Activated CD4-positive, alpha-beta T cell treated with anti-CD3 and anti-CD28 coated beads, Interleukin-2, amount 50 U/mL, for 16 hours (primary cell): ENCODE results near the gene BLOC1S3.
"Not testable (repeated sequence)": the region's sequence is repeated elsewhere in the genome, so short reads cannot be mapped to it uniquely, and the experiment has no call there.

Source experiments
- DNase-seq: peaks from one replicate; pipeline ENCODE4 v3.0.0-alpha.2; 2020

BLOC1S3 gene

GRCh38 chr19:45186509-45187334 lies 8.1 kb downstream of the BLOC1S3 start:
- DNase-seq: no peak

GRCh38 chr19:45187421-45188100 lies 9.0 kb downstream of the BLOC1S3 start:
- peak; percentile 56 for DNase-seq

GRCh38 chr19:45189971-45190370 lies 11.4 kb downstream of the BLOC1S3 start:
- DNase-seq: no peak

GRCh38 chr19:45191375-45191774 lies 12.8 kb downstream of the BLOC1S3 start:
- no peak for DNase-seq

- DNase-seq: no peak
These were observed 17.2 kb downstream of the BLOC1S3 start for GRCh38 chr19:45195764-45196163.

- no peak for DNase-seq
These were observed 22.0 kb downstream of the BLOC1S3 start for GRCh38 chr19:45200568-45200967.

GRCh38 chr19:45202637-45203036 lies 24.1 kb downstream of the BLOC1S3 start:
- DNase-seq: no peak

GRCh38 chr19:45205810-45206209 lies 27.2 kb downstream of the BLOC1S3 start:
- DNase-seq: no peak

GRCh38 chr19:45206328-45206727 lies 27.7 kb downstream of the BLOC1S3 start:
- no peak for DNase-seq

GRCh38 chr19:45211751-45212381 lies 33.3 kb downstream of the BLOC1S3 start:
- DNase-seq: no peak

- DNase-seq: no peak
These were observed 34.4 kb downstream of the BLOC1S3 start for GRCh38 chr19:45213031-45213430.

- DNase-seq: no peak
These were observed 37.0 kb downstream of the BLOC1S3 start for GRCh38 chr19:45215391-45216191.

GRCh38 chr19:45216667-45217066 lies 38.1 kb downstream of the BLOC1S3 start:
- DNase-seq: no peak

GRCh38 chr19:45217193-45217956 lies 38.8 kb downstream of the BLOC1S3 start:
- no peak for DNase-seq

GRCh38 chr19:45217957-45218334 lies 39.4 kb downstream of the BLOC1S3 start:
- no peak for DNase-seq

- no peak for DNase-seq
These were observed 39.8 kb downstream of the BLOC1S3 start for GRCh38 chr19:45218426-45218825.

- DNase-seq: no peak
These were observed 40.5 kb downstream of the BLOC1S3 start for GRCh38 chr19:45218911-45219743.

GRCh38 chr19:45222724-45223123 lies 44.1 kb downstream of the BLOC1S3 start:
- DNase-seq: no peak

GRCh38 chr19:45223879-45224278 lies 45.3 kb downstream of the BLOC1S3 start:
- no peak for DNase-seq

- no peak for DNase-seq
These were observed 46.1 kb downstream of the BLOC1S3 start for GRCh38 chr19:45224645-45225044.

GRCh38 chr19:45229056-45229455 lies 50.5 kb downstream of the BLOC1S3 start:
- DNase-seq: not testable (repeated sequence)
